Upper lobe of left lung (tissue), 6 donors: Measurements from ENCODE around the gene PLEKHB2. TPM values are rescaled to one million over a fixed set of nuclear protein-coding genes. Genes with fewer than 3 reads are reported as not detected.
"Not testable (repeated sequence)": the region's sequence is repeated elsewhere in the genome, so short reads cannot be mapped to it uniquely, and the experiment has no call there.

Experiments used
- ATAC-seq, 2 donors: fragments of 200-7000 bp; cut with Tn5 transposase; one replicate each; pipeline ENCODE4 v1.9.1; 2022; ENCODE audit warnings: mild to moderate bottlenecking in 2 of 2, moderate library complexity in 2 of 2; ENCODE audit not compliant: low FRiP score in 2 of 2
- DNase-seq, 2 donors: peaks; one replicate each; pipeline ENCODE4 v3.0.0-alpha.2; 2019 to 2020
- H3K27ac ChIP-seq, 4 donors: fragments of 200-600 bp; sonication (generic); one replicate each; pipeline ENCODE4 v1.5.1; 2016 to 2019
- H3K27me3 ChIP-seq, 4 donors: fragments of 200-600 bp; sonication (generic); one replicate each; pipeline ENCODE4 v1.5.1; 2017 to 2019
- H3K36me3 ChIP-seq, 4 donors: fragments of 200-600 bp; sonication (generic); one replicate each; pipeline ENCODE4 v1.5.1; 2016 to 2019
- H3K4me1 ChIP-seq, 4 donors: fragments of 200-600 bp; sonication (generic); one replicate each; pipeline ENCODE4 v1.5.1; 2018 to 2019
- H3K4me3 ChIP-seq, 4 donors: fragments of 200-600 bp; sonication (generic); one replicate each; pipeline ENCODE4 v1.5.1; 2017 to 2019; ENCODE audit warnings: mild to moderate bottlenecking in 2 of 4, moderate library complexity in 1 of 4
- H3K9me3 ChIP-seq, 4 donors: fragments of 200-600 bp; sonication (generic); one replicate each; pipeline ENCODE4 v1.5.1; 2018 to 2019
- CTCF ChIP-seq, 6 experiments: fragments of 450-650 bp in 4 of 6; fragments of 200-600 bp in 2 of 6; sonication (generic) in 2 of 6; IDR thresholded peaks; one replicate each; pipeline ENCODE4 v1.5.1; 2016 to 2019; ENCODE audit warnings: antibody characterized with exemption in 6 of 6
- EP300 ChIP-seq, 4 donors: sonication (generic); formaldehyde crosslinking; IDR thresholded peaks; one replicate each; pipeline ENCODE4 v1.5.1; 2017; ENCODE audit warnings: antibody characterized with exemption in 4 of 4, control low read depth in 2 of 4
- POLR2AphosphoS5 ChIP-seq, 2 donors: sonication (generic); formaldehyde crosslinking; IDR thresholded peaks; one replicate each; pipeline ENCODE4 v1.5.1; 2017; ENCODE audit warnings: antibody characterized with exemption in 2 of 2
- WGBS, 2 donors: methylation state at CpG; one replicate each; pipeline ENCODE4 v1.1.5; 2017 to 2018; 5-methylcytosine and 5-hydroxymethylcytosine counted together
- small RNA-seq, 4 donors: library from RNA; depleted of rRNA; stranded (forward); fragments of <200 nt; gene quantifications; one replicate each; pipeline ENCODE3, GENCODE V24; 2016
- total RNA-seq, 6 donors: library from RNA; depleted of rRNA in 4 of 6; stranded (reverse); fragments of >200 nt in 4 of 6; gene quantifications; one replicate each; pipeline versions ENCODE4 v1.1.0 to v1.2.1, GENCODE V29; 2016 to 2021
- donor health status: DM: no; HTN: no; CAD: no; lungs with moderate emphysema.
- donor health status: DM: no; HTN: yes; CAD: no; lungs with severe emphysema.

PLEKHB2 gene
- total RNA-seq, 6 donors from 2014 or later: 63.9 to 167 (median 87.4) TPM

DNA sequence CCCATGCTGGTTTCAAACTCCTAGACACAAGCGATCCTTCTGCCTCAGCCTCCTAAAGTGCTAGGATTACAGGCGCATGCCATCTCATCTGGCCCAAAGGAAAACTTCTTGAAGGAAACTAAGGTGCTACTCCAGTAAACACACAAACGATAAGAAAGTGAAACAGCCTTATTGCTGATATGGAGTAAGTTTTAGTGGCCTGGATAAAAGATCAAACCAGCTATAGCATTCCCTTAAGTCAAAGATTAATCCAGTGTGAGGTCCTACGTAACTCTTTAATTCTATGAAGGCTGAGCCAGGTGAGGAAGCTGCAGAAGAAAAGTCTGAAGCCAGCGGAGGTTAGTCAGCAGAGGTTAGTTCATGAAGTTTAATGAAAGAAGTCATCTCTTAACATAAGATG, 63.4 kb downstream of the PLEKHB2 start:
- 84 to 90% methylated on average over 5 of the region's 5 CpGs for WGBS, 2 donors
- no peaks in the 10 kb centered on the region for H3K36me3 ChIP-seq
- no peak for DNase-seq
- H3K27ac ChIP-seq: no peak overlapping the region
- no peaks in the 10 kb centered on the region for H3K9me3 ChIP-seq
- H3K4me1 ChIP-seq: no peaks in the 10 kb centered on the region
- H3K27me3 ChIP-seq: no peaks in the 10 kb centered on the region
- no peak for ATAC-seq
- TF ChIP-seq POLR2AphosphoS5 (IDR thresholded peaks at IDR 0.05): no peak
- no peak for TF ChIP-seq CTCF (IDR thresholded peaks at IDR 0.05)
- TF ChIP-seq EP300 (IDR thresholded peaks at IDR 0.05): no peak
- no peak overlapping the region for H3K4me3 ChIP-seq

DNA sequence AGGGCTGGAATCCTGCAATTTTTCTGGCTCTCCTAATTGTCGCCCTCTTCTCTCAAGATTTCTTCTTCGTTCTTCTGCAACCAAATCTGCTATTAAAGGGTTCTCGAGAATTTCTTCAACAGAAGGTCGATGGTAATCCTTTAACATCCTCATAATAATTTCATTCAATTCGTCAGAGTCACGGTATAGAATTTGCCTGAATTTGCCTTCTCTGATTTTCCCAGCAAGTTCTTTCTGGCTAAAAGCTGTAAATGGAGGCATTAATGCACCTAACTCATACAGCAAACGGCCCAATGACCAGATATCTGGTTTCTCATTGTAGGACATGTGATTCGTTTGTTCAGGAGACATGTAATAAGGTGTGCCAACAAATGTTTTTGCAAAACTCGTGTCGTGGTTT, 72.9 kb downstream of the PLEKHB2 start:
- not testable (repeated sequence) for ATAC-seq, H3K27ac ChIP-seq, H3K27me3 ChIP-seq, H3K9me3 ChIP-seq, H3K4me3 ChIP-seq, H3K36me3 ChIP-seq, DNase-seq, H3K4me1 ChIP-seq
- WGBS, 2 donors: 86% methylated on average over 8 to 10 of the region's 10 CpGs

DNA sequence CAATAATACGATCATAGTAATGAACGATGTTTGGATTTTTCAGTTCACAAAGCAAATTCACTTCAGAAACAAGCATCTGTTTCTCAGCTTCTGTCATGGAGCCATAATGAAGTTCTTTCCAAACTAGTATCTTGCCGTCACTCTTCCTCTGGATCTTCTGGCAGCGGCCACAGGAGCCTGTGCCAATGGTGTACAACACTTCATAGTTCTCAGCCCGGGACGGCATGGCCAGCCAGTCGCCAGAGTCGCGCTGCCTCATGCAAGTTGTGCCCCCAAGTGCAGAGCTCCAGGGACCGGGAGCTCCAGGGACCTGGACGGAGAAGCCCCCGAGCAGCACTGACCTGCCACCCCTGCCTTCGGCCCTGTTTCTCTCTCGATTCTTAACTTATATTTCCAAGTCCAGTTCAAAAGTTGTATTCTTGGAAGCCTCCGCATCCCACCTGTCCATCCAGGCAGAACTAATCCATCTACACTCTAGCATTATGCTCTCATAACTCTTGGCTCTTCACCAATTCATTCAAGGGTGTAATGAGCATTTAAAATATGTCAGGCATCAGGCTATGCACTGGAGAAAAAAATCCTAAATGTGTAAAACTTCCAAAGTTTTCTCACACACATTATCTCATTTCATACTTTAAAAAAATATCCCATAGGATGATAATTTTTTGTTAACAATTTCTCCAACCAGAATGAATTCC, 73.7 kb downstream of the PLEKHB2 start:
- peak in 1 of 2 donors; percentile 59 for DNase-seq
- not testable (repeated sequence) for H3K4me3 ChIP-seq, H3K27me3 ChIP-seq, H3K27ac ChIP-seq, H3K4me1 ChIP-seq, ATAC-seq, H3K9me3 ChIP-seq, H3K36me3 ChIP-seq
- 80 to 83% methylated on average over 14 to 15 of the region's 15 CpGs for WGBS, 2 donors

DNA sequence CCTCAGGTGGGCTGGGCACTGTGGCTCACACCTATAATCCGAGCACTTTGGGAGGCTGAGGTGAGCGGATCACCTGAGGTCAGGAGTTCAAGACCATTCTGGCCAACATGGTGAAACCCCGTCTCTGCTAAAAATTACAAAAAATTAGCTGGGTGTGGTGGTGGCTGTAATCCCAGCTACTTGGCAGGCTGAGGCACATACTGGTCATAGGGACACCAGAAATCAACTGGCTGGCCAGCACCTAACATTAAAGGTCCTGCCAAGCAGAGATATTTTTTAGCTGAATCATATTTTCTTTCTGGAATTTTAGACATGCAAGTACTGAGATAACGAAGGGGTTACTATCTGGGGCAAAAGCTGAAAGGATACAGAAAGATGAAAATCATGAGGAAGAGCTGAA, 76.3 kb downstream of the PLEKHB2 start:
- WGBS, 2 donors: 76 to 78% methylated on average over 2 to 4 of the region's 4 CpGs
- H3K4me1 ChIP-seq: not testable (repeated sequence)

DNA sequence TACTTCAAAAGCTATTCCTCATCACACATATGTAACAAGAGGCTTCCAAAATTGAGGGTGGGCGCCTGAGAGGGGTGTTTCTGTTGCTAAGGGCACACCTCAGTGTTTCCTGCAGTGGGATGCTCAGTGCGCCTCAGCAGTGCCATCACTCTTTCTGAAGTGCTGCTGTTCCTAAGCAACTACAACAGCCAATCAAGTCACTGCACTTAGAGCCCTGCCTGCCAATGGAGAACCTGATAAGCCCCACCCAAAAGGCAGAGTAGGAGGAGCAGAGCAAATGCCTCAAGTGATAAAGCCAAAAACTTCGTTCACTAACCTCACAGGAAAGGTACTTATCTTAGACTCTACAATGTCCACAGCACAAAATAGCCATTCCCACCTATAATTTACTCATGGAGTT, 88.3 kb downstream of the PLEKHB2 start:
- 15 to 25% methylated on average over 2 to 3 of the region's 3 CpGs for WGBS, 2 donors
- H3K4me1 ChIP-seq, H3K27ac ChIP-seq, H3K9me3 ChIP-seq, DNase-seq, H3K27me3 ChIP-seq, H3K4me3 ChIP-seq, ATAC-seq, H3K36me3 ChIP-seq: not testable (repeated sequence)

More for the DNA sequence above, 76.3 kb downstream of the PLEKHB2 start:
- H3K9me3 ChIP-seq, ATAC-seq, DNase-seq, H3K36me3 ChIP-seq, H3K4me3 ChIP-seq, H3K27ac ChIP-seq, H3K27me3 ChIP-seq: not testable (repeated sequence)

DNA sequence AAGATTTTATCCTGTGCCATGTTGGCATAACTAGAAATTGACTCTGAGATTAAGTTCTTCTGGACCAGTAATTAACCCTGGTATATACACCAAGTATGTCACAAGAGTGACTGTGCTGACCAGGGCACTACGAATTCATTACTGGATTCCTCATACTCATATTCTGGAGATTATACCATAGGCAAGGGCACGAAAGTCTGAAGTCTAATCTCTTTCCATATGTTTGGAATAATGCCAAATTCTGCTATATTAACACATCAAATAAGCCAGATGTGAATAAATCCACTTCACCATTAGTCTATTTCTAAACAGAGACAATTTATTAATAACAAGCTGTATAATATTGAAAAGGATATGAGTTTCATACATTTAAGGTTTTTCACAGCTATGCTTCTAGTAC, 91.0 kb downstream of the PLEKHB2 start:
- not testable (repeated sequence) for H3K27ac ChIP-seq, H3K4me1 ChIP-seq, ATAC-seq, H3K4me3 ChIP-seq, H3K9me3 ChIP-seq, DNase-seq, H3K27me3 ChIP-seq, H3K36me3 ChIP-seq
- 69 to 74% methylated on average over 2 of the region's 2 CpGs for WGBS, 2 donors

Small RNAs within 50 kb of the gene (small RNA-seq; reads per million reads assigned to genes)
- gene AC009477.1: 0 reads per million in 4 donors

Other genes with a start within 250 kb of the PLEKHB2 start
- gene FAM168B, start 11.9 kb upstream of the PLEKHB2 start, total RNA-seq: 10 to 100 TPM; 22.0 to 86.9 (median 72.8) TPM
- under 1 TPM in 2 of 6 donors, not detected in 4; 0.09 to 0.13 TPM for gene POTEE, start 104.2 kb downstream of the PLEKHB2 start, total RNA-seq